HepG2 (cell line): Measurements from ENCODE around the gene SCN4B. TPM values are rescaled to one million over a fixed set of nuclear protein-coding genes. Genes with fewer than 3 reads are reported as not detected.

Experiments
- CENPT ChIP-seq: sonication (generic); formaldehyde crosslinking; IDR thresholded peaks from 2 replicates; pipeline ENCODE4 v1.8.0; 2022; ENCODE audit warnings: low read depth, mild to moderate bottlenecking, moderate library complexity, missing genetic modification reagents
- ERF ChIP-seq: IDR thresholded peaks from 2 replicates; pipeline ENCODE4 v1.6.1; 2018; ENCODE audit warnings: missing biosample characterization, missing genetic modification reagents
- GATAD1 ChIP-seq: IDR thresholded peaks from 2 replicates; pipeline ENCODE4 v1.6.1; 2016; ENCODE audit warnings: missing genetic modification reagents, missing compliant biosample characterization
- KDM3A ChIP-seq: IDR thresholded peaks from 2 replicates; pipeline ENCODE4 v1.6.1; 2018; ENCODE audit warnings: low read depth, missing compliant biosample characterization
- KLF15 ChIP-seq: sonication (generic); formaldehyde crosslinking; IDR thresholded peaks from 2 replicates; pipeline ENCODE4 v1.8.1; 2023; ENCODE audit warnings: borderline replicate concordance, mild to moderate bottlenecking, inconsistent platforms, missing genetic modification reagents, mixed read lengths
- MAFK ChIP-seq, 2 experiments: IDR thresholded peaks in 1 of 2; conservative IDR thresholded peaks in 1 of 2; 2 replicates each; pipeline ENCODE4 v1.6.1; 2011; ENCODE audit warnings: improper control_type of control experiment in 2 of 2, low read length in 2 of 2
- POLR2A ChIP-seq, 2 experiments: IDR thresholded peaks; 2 replicates each; pipeline ENCODE4 v1.6.1; 2011; ENCODE audit warnings: low read depth in 2 of 2, low read length in 2 of 2, mild to moderate bottlenecking in 1 of 2, moderate library complexity in 1 of 2; ENCODE audit not compliant: insufficient read depth in 1 of 2
- RFXAP ChIP-seq: sonication (generic); formaldehyde crosslinking; IDR thresholded peaks from 2 replicates; pipeline ENCODE4 v1.4.0; 2020; ENCODE audit warnings: missing genetic modification reagents, borderline replicate concordance
- SMARCC2 ChIP-seq: fragments of 450-650 bp; IDR thresholded peaks from 2 replicates; pipeline ENCODE4 v1.6.1; 2017; ENCODE audit warnings: antibody characterized with exemption, mild to moderate bottlenecking
- TEAD3 ChIP-seq: optimal IDR thresholded peaks from 2 replicates; pipeline ENCODE3; 2016; ENCODE audit warnings: borderline replicate concordance
- TSC22D2 ChIP-seq: sonication (generic); formaldehyde crosslinking; IDR thresholded peaks from 2 replicates; pipeline ENCODE4 v1.5.1; 2020; ENCODE audit warnings: missing genetic modification reagents, mild to moderate bottlenecking, borderline replicate concordance
- ZNF839 ChIP-seq: sonication (generic); formaldehyde crosslinking; IDR thresholded peaks from 2 replicates; pipeline ENCODE4 v1.4.0; 2020; ENCODE audit warnings: missing genetic modification reagents, mild to moderate bottlenecking, borderline replicate concordance
- ZZZ3 ChIP-seq: sonication (generic); formaldehyde crosslinking; IDR thresholded peaks from 2 replicates; pipeline ENCODE4 v1.4.0; 2020; ENCODE audit warnings: missing genetic modification reagents, mild to moderate bottlenecking, borderline replicate concordance
- polyA plus RNA-seq, 8 experiments: library from polyadenylated mRNA; depleted of rRNA in 3 of 8; stranded (reverse) in 7 of 8; unstranded in 1 of 8; fragments of >200 nt; fragmentation: Illumina TruSeq in 4 of 8; extraction: Trizol in 4 of 8; gene quantifications; 2 replicates each; pipeline versions ENCODE4 v1.2.1 to v1.2.3, GENCODE V29; 2011 to 2016; ENCODE audit warnings: low read depth in 4 of 8, missing spikeins in 1 of 8, mixed read lengths in 1 of 8; ENCODE audit not compliant: insufficient read depth in 1 of 8
- total RNA-seq, 5 experiments: library from RNA; depleted of rRNA; stranded (reverse); fragments of >200 nt; fragmentation: Illumina TruSeq; extraction: Trizol; gene quantifications; 2 replicates each; pipeline ENCODE4 v1.2.3, GENCODE V29; 2016; ENCODE audit warnings: low read depth in 1 of 5
- TF ChIP-seq, protein P1 (sequence below): sonication (generic); formaldehyde crosslinking; IDR thresholded peaks from 2 replicates; pipeline ENCODE4 v1.4.0; 2020; ENCODE audit warnings: missing genetic modification reagents
- TF ChIP-seq, protein P2 (sequence below): IDR thresholded peaks from 2 replicates; pipeline ENCODE4 v1.6.1; 2016; ENCODE audit warnings: mild to moderate bottlenecking
- TF ChIP-seq, protein P3 (sequence below): sonication (generic); formaldehyde crosslinking; IDR thresholded peaks from 2 replicates; pipeline ENCODE4 v1.5.1; 2020; ENCODE audit warnings: missing genetic modification reagents, mild to moderate bottlenecking, borderline replicate concordance
- TF ChIP-seq, protein P4 (sequence below): sonication (generic); formaldehyde crosslinking; IDR thresholded peaks from 2 replicates; pipeline ENCODE4 v1.5.1; 2020; ENCODE audit warnings: mild to moderate bottlenecking, missing genetic modification reagents, moderate library complexity

SCN4B gene
- total and polyA plus RNA-seq, 2 of the 13 experiments (the other 11 are each of a cell fraction or from before 2014, with no cell fraction given): 0.04 to 0.29 TPM

DNA sequence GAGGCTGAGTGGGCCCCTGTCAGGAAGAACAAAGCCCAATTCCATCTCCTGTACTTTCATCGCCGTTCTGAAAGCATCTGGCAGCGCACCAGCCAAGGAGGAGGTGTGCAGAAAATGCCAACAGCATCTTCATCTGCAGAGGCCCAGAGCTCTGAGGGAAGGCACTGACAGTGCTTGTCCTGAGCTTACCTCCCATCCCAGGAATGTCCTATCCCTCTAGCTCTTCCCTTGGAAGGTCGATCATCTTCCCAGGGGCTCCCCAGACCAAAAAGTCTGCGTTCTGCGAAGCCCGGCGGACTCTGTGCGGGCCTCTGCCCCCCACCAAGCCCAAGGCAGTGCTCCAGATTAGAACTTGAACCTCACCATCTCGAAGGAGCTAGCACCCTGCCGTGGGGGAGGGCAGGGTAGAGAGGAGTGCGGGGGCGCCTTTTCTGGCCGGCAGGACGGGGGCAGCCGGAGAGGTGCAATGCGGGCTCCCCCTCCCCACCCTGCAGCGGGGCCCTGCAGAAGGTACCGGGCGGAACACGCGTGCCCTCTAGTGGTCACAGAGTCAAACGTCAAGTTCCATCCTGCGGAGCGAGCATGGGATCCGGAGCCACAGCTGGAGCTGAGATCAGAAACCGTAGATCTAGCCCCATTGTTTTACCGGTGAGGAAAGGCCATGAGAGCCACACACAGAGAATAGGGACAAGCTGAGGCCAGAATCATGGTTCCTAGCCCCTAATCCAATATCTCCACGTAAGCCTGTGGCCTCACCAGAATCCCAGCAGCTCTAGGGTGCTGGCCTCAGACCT, 18.8 kb upstream of the SCN4B start (continued):
- TF ChIP-seq KDM3A (CRISPR knock-in tag): 0 out of 2 replicates have a peak, but pooled peaks have one; percentile 50
- TF ChIP-seq TSC22D2 (CRISPR knock-in tag): peak; percentile 67; the same call in 1 of the 2 replicates
- peak; percentile 33 for TF ChIP-seq TEAD3
- TF ChIP-seq, protein P1, sequence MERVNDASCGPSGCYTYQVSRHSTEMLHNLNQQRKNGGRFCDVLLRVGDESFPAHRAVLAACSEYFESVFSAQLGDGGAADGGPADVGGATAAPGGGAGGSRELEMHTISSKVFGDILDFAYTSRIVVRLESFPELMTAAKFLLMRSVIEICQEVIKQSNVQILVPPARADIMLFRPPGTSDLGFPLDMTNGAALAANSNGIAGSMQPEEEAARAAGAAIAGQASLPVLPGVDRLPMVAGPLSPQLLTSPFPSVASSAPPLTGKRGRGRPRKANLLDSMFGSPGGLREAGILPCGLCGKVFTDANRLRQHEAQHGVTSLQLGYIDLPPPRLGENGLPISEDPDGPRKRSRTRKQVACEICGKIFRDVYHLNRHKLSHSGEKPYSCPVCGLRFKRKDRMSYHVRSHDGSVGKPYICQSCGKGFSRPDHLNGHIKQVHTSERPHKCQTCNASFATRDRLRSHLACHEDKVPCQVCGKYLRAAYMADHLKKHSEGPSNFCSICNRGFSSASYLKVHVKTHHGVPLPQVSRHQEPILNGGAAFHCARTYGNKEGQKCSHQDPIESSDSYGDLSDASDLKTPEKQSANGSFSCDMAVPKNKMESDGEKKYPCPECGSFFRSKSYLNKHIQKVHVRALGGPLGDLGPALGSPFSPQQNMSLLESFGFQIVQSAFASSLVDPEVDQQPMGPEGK (CRISPR knock-in tag): peak; percentile 77
- TF ChIP-seq, protein P2, sequence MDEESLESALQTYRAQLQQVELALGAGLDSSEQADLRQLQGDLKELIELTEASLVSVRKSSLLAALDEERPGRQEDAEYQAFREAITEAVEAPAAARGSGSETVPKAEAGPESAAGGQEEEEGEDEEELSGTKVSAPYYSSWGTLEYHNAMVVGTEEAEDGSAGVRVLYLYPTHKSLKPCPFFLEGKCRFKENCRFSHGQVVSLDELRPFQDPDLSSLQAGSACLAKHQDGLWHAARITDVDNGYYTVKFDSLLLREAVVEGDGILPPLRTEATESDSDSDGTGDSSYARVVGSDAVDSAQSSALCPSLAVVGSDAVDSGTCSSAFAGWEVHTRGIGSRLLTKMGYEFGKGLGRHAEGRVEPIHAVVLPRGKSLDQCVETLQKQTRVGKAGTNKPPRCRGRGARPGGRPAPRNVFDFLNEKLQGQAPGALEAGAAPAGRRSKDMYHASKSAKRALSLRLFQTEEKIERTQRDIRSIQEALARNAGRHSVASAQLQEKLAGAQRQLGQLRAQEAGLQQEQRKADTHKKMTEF (CRISPR knock-in tag): 0 out of 2 replicates have a peak, but pooled peaks have one; percentile 33
- TF ChIP-seq, protein P3, sequence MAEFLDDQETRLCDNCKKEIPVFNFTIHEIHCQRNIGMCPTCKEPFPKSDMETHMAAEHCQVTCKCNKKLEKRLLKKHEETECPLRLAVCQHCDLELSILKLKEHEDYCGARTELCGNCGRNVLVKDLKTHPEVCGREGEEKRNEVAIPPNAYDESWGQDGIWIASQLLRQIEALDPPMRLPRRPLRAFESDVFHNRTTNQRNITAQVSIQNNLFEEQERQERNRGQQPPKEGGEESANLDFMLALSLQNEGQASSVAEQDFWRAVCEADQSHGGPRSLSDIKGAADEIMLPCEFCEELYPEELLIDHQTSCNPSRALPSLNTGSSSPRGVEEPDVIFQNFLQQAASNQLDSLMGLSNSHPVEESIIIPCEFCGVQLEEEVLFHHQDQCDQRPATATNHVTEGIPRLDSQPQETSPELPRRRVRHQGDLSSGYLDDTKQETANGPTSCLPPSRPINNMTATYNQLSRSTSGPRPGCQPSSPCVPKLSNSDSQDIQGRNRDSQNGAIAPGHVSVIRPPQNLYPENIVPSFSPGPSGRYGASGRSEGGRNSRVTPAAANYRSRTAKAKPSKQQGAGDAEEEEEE: no peak
- 0 out of 2 replicates have a peak, but pooled peaks have one; percentile 39 for TF ChIP-seq GATAD1 (CRISPR knock-in tag)
- TF ChIP-seq, protein P4, sequence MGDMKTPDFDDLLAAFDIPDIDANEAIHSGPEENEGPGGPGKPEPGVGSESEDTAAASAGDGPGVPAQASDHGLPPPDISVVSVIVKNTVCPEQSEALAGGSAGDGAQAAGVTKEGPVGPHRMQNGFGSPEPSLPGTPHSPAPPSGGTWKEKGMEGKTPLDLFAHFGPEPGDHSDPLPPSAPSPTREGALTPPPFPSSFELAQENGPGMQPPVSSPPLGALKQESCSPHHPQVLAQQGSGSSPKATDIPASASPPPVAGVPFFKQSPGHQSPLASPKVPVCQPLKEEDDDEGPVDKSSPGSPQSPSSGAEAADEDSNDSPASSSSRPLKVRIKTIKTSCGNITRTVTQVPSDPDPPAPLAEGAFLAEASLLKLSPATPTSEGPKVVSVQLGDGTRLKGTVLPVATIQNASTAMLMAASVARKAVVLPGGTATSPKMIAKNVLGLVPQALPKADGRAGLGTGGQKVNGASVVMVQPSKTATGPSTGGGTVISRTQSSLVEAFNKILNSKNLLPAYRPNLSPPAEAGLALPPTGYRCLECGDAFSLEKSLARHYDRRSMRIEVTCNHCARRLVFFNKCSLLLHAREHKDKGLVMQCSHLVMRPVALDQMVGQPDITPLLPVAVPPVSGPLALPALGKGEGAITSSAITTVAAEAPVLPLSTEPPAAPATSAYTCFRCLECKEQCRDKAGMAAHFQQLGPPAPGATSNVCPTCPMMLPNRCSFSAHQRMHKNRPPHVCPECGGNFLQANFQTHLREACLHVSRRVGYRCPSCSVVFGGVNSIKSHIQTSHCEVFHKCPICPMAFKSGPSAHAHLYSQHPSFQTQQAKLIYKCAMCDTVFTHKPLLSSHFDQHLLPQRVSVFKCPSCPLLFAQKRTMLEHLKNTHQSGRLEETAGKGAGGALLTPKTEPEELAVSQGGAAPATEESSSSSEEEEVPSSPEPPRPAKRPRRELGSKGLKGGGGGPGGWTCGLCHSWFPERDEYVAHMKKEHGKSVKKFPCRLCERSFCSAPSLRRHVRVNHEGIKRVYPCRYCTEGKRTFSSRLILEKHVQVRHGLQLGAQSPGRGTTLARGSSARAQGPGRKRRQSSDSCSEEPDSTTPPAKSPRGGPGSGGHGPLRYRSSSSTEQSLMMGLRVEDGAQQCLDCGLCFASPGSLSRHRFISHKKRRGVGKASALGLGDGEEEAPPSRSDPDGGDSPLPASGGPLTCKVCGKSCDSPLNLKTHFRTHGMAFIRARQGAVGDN (CRISPR knock-in tag): peak; percentile 55; the same call in 1 of the 2 replicates
- TF ChIP-seq ERF (CRISPR knock-in tag): peak; percentile 45; the same call in 1 of the 2 replicates
- TF ChIP-seq MAFK (conservative IDR thresholded peaks at IDR 0.05 in 1 of 2, IDR thresholded peaks at IDR 0.05 in 1 of 2; ENCODE audit: low read length in 2 of 2): no peak
- no peak for TF ChIP-seq KLF15 (CRISPR knock-in tag)
- no peak for TF ChIP-seq POLR2A (IDR thresholded peaks at IDR 0.05; ENCODE audit: insufficient read depth in 1 of 2, low read depth in 2 of 2, low read length in 2 of 2)
- 0 out of 2 replicates have a peak, but pooled peaks have one; percentile 37 for TF ChIP-seq ZNF839 (CRISPR knock-in tag)
- 0 out of 2 replicates have a peak, but pooled peaks have one; percentile 14 for TF ChIP-seq ZZZ3 (CRISPR knock-in tag)
- TF ChIP-seq SMARCC2: no peak
- 0 out of 2 replicates have a peak, but pooled peaks have one; percentile 22 for TF ChIP-seq RFXAP (CRISPR knock-in tag)
- no peak for TF ChIP-seq CENPT
